Ishikawa (cell line): ENCODE results near the gene IFNL1.
"Not testable (repeated sequence)": the region's sequence is repeated elsewhere in the genome, so short reads cannot be mapped to it uniquely, and the experiment has no call there.

Source experiments
- CEBPB ChIP-seq: IDR thresholded peaks from 2 replicates; pipeline ENCODE4 v1.6.1; 2012
- CREB1 ChIP-seq: IDR thresholded peaks from 2 replicates; pipeline ENCODE4 v1.6.1; 2012; ENCODE audit warnings: low read depth
- EGR1 ChIP-seq: IDR thresholded peaks from 2 replicates; pipeline ENCODE4 v1.6.1; 2012
- EP300 ChIP-seq: IDR thresholded peaks from 2 replicates; pipeline ENCODE4 v1.6.1; 2012; ENCODE audit warnings: borderline replicate concordance
- FOXM1 ChIP-seq: IDR thresholded peaks from 2 replicates; pipeline ENCODE4 v1.6.1; 2012; ENCODE audit warnings: low read depth, borderline replicate concordance
- NFIC ChIP-seq: IDR thresholded peaks from 2 replicates; pipeline ENCODE4 v1.6.1; 2012
- RAD21 ChIP-seq: IDR thresholded peaks from 2 replicates; pipeline ENCODE4 v1.6.1; 2012; ENCODE audit warnings: low read depth
- TAF1 ChIP-seq: IDR thresholded peaks from 2 replicates; pipeline ENCODE4 v1.6.1; 2012; ENCODE audit warnings: low read depth, mild to moderate bottlenecking
- TCF12 ChIP-seq: IDR thresholded peaks from 2 replicates; pipeline ENCODE4 v1.6.1; 2012; ENCODE audit warnings: low read depth
- TEAD4 ChIP-seq: IDR thresholded peaks from 2 replicates; pipeline ENCODE4 v1.6.1; 2012
- USF1 ChIP-seq: IDR thresholded peaks from 2 replicates; pipeline ENCODE4 v1.6.1; 2012
- YY1 ChIP-seq: IDR thresholded peaks from 2 replicates; pipeline ENCODE4 v1.6.1; 2012; ENCODE audit warnings: low read depth
- ZBTB7A ChIP-seq: IDR thresholded peaks from 2 replicates; pipeline ENCODE4 v1.6.1; 2012; ENCODE audit warnings: low read depth
- TF ChIP-seq, protein P1 (sequence below): IDR thresholded peaks from 2 replicates; pipeline ENCODE4 v1.6.1; 2012; ENCODE audit warnings: low read depth, mild to moderate bottlenecking
- TF ChIP-seq, protein P2 (sequence below): IDR thresholded peaks from 2 replicates; pipeline ENCODE4 v1.6.1; 2012

IFNL1 gene

DNA sequence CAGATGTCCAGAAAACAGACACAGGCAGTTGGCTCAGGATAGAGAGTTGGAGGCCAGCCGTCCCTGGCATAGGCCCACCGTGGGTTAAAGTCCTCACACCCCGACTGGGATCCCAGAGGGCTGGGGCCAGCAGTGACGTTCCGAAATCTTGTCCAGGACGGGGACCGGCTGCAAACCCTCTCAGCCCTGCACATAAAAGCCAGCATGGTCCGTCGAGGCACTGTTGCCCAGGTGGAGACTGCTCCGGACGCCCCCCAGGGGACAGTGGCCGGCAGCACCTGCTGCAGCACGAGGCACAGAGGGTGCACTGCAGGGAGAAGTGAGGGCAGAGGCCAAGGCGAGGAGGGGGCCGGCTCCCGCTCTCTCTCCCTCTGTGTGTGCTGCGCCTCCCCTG lies 32.3 kb upstream of the IFNL1 start:
- TF ChIP-seq TEAD4 (no peak), EGR1 (no peak), TCF12 (no peak), CREB1 (no peak), RAD21 (no peak), CEBPB (no peak), ZBTB7A (no peak), YY1 (no peak), USF1 (no peak), TAF1 (no peak), FOXM1 (no peak)
- TF ChIP-seq, protein P1, sequence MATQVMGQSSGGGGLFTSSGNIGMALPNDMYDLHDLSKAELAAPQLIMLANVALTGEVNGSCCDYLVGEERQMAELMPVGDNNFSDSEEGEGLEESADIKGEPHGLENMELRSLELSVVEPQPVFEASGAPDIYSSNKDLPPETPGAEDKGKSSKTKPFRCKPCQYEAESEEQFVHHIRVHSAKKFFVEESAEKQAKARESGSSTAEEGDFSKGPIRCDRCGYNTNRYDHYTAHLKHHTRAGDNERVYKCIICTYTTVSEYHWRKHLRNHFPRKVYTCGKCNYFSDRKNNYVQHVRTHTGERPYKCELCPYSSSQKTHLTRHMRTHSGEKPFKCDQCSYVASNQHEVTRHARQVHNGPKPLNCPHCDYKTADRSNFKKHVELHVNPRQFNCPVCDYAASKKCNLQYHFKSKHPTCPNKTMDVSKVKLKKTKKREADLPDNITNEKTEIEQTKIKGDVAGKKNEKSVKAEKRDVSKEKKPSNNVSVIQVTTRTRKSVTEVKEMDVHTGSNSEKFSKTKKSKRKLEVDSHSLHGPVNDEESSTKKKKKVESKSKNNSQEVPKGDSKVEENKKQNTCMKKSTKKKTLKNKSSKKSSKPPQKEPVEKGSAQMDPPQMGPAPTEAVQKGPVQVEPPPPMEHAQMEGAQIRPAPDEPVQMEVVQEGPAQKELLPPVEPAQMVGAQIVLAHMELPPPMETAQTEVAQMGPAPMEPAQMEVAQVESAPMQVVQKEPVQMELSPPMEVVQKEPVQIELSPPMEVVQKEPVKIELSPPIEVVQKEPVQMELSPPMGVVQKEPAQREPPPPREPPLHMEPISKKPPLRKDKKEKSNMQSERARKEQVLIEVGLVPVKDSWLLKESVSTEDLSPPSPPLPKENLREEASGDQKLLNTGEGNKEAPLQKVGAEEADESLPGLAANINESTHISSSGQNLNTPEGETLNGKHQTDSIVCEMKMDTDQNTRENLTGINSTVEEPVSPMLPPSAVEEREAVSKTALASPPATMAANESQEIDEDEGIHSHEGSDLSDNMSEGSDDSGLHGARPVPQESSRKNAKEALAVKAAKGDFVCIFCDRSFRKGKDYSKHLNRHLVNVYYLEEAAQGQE: no peak
- TF ChIP-seq, protein P2, sequence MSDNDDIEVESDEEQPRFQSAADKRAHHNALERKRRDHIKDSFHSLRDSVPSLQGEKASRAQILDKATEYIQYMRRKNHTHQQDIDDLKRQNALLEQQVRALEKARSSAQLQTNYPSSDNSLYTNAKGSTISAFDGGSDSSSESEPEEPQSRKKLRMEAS: no peak

DNA sequence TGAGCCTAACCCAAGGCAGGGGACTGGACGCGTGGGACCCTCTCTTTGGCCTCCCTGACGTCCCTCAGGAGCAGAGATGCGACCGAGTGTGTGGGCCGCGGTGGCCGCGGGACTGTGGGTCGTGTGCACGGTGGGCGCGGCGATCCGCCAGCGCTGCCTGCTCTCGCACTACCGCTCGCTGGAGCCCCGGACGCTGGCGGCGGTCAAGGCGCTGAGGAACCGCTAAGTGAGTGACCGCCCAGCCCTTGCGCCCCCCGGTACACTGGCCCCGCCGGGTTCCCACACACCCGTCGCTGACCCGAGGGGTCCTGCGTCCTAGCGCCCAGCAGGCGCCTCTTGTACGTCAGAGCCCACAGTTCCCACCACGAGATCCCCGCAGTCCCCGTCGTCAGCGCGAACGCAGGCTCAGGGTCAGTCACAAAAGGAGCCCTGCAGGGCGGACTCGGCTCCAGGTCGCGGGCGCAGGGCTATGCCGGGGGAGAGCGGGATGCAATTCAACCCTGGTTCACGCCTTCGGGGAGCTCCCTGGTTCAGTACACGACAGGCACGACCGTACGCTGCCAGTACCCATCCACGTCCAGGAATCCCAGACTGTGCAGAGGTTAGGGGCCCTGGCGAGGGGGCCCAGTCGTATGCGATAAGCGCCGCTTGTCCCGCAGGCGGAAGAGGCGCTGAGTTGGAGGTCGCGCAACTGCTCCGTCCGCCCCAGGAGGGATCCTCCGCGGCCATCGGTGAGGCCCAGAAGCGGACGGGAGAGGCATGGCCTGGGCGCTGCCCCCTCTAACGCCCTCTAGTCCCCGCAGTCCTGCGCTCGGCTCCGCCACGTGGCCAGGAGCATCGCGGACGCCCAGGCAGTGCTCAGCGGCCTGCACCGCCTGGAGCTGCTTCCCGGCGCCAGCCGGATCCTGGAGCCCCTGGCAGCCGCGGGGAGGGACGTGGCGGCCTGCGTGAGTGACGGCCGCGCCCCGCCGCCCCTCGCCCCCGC lies 31.6 kb upstream of the IFNL1 start:
- TF ChIP-seq ZBTB7A (no peak), CEBPB (no peak), USF1 (no peak), CREB1 (no peak), FOXM1 (no peak)

- no peak for TF ChIP-seq YY1
- TF ChIP-seq TAF1: no peak
- TF ChIP-seq CEBPB: no peak
- TF ChIP-seq CREB1: no peak
- TF ChIP-seq, protein P2: no peak
- TF ChIP-seq, protein P1: no peak
- no peak for TF ChIP-seq NFIC
- TF ChIP-seq EGR1: no peak
- no peak for TF ChIP-seq TCF12
- TF ChIP-seq TEAD4: no peak
- TF ChIP-seq USF1: no peak
Observed at GRCh38 chr19:39265321-39265916, 30.8 kb upstream of the IFNL1 start.

DNA sequence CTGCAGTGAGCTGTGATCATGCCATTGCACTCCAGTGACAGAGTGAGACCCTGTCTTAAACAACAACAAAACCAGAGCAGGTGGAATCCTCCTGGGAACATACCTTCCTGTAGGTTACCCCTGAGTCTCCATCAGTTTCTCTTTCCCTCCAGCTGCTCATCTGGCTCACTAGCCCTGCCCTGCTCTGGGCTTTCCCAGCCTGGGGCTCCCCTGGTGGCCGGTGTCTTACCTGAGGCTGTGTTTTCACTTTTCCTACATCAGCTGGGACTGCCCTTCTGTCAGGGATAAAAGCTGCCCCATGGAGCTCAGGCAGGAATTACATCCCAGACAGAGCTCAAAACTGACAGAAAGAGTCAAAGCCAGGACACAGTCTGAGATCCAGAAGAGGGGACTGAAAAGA lies 28.1 kb upstream of the IFNL1 start, which contains the start of gene IFNL2:
Gene IFNL2, plus strand, starts transcription at position 312 of the 400 bp plus-strand sequence. CDS start 173 bp downstream, outside the sequence.
- TF ChIP-seq TAF1, EP300, USF1: not testable (repeated sequence)
